Endothelial cell of umbilical vein (primary cell): ENCODE results near the gene HIKESHI. TPM values are rescaled to one million over a fixed set of nuclear protein-coding genes. Genes with fewer than 3 reads are reported as not detected.

Source experiments
- BruUV-seq: library from RNA; stranded (reverse); fragments of 400-500 nt; replicated peaks from 2 replicates; lab custom pipeline; 2021; lab: Mats Ljungman, UMichigan
- CTCF ChIA-PET: fragments of 300-600, 350-600 bp; sonication (Branson Sonifier 250); formaldehyde crosslinking; loops from one replicate; lab custom pipeline; 2021; ENCODE audit warnings: antibody characterized with exemption, inconsistent platforms; lab: Charles Lee
- POLR2A ChIA-PET: fragments of 300-600, 350-600 bp; sonication (Branson Sonifier 250); formaldehyde crosslinking; loops from one replicate; lab custom pipeline; 2021; ENCODE audit warnings: antibody characterized with exemption, inconsistent platforms; lab: Charles Lee
- DNase-seq: peaks from one replicate; pipeline ENCODE4 v3.0.0-alpha.2; 2011; ENCODE audit warnings: low read depth, low spot score
- FAIRE-seq: peaks from 2 replicates; lab custom pipeline; 2011; peaks lifted over from hg19 to GRCh38; lab: Jason Lieb, UNC
- H2AFZ ChIP-seq: 2 replicates; pipeline ENCODE4 v1.6.0; 2012; ENCODE audit warnings: low read depth, low read length, control low read depth, inconsistent platforms
- H3K27ac ChIP-seq: 2 replicates; pipeline ENCODE4 v1.5.1; 2011; ENCODE audit warnings: low read depth, mild to moderate bottlenecking, control low read depth, low read length, moderate library complexity; ENCODE audit not compliant: insufficient read depth
- H3K27me3 ChIP-seq, 2 experiments: 2 replicates each; pipeline versions ENCODE4 v1.6.0 to v1.6.1; 2011; ENCODE audit warnings: low read length in 2 of 2, mixed read lengths in 1 of 2; ENCODE audit not compliant: control insufficient read depth in 2 of 2, insufficient read depth in 2 of 2
- H3K36me3 ChIP-seq, 2 experiments: 2 replicates in 1 of 2; 3 replicates in 1 of 2; pipeline ENCODE4 v1.5.1; 2011; ENCODE audit warnings: low read length in 2 of 2, mild to moderate bottlenecking in 1 of 2, moderate library complexity in 1 of 2; ENCODE audit not compliant: control insufficient read depth in 2 of 2, insufficient read depth in 2 of 2; ENCODE audit errors: extremely low read depth in 1 of 2
- H3K4me1 ChIP-seq: 3 replicates; pipeline ENCODE4 v1.5.1; 2011; ENCODE audit warnings: mild to moderate bottlenecking, low read length; ENCODE audit not compliant: control insufficient read depth, insufficient read depth; ENCODE audit errors: extremely low read depth
- H3K4me2 ChIP-seq: 2 replicates; pipeline ENCODE4 v1.6.1; 2011; ENCODE audit warnings: low read length, control low read depth, mixed read lengths; ENCODE audit not compliant: insufficient read depth
- H3K4me3 ChIP-seq, 3 experiments: fragments of 200-600 bp in 1 of 3; sonication (generic), shearing (Covaris generic) in 1 of 3; replicated peaks in 1 of 3; 2 replicates each; pipeline ENCODE4 v1.5.1; 2011 to 2016; ENCODE audit warnings: control low read depth in 3 of 3, low read length in 3 of 3, mild to moderate bottlenecking in 2 of 3, inconsistent platforms in 1 of 3, low read depth in 1 of 3, moderate library complexity in 1 of 3; ENCODE audit not compliant: insufficient read depth in 1 of 3
- H3K79me2 ChIP-seq: 2 replicates; pipeline ENCODE4 v1.6.0; 2012; ENCODE audit warnings: low read length, inconsistent platforms; ENCODE audit not compliant: control insufficient read depth, insufficient read depth
- H3K9ac ChIP-seq: replicated peaks from 2 replicates; pipeline ENCODE3; 2011; ENCODE audit warnings: low read length, control low read depth; ENCODE audit not compliant: insufficient read depth; ENCODE audit errors: extremely low read depth
- H3K9me1 ChIP-seq: replicated peaks from 3 replicates; pipeline ENCODE4 v1.6.0; 2011; ENCODE audit warnings: mild to moderate bottlenecking, low read length; ENCODE audit not compliant: control insufficient read depth, insufficient read depth; ENCODE audit errors: extremely low read depth
- H3K9me3 ChIP-seq: replicated peaks from 2 replicates; pipeline ENCODE4 v1.5.1; 2012; ENCODE audit warnings: low read length, inconsistent platforms; ENCODE audit not compliant: control insufficient read depth, insufficient read depth
- H4K20me1 ChIP-seq: replicated peaks from 2 replicates; pipeline ENCODE3; 2011; ENCODE audit warnings: mild to moderate bottlenecking, low read length; ENCODE audit not compliant: control insufficient read depth, insufficient read depth; ENCODE audit errors: extremely low read depth
- CTCF ChIP-seq, 2 donors: IDR thresholded peaks; 1 replicate in 1 of 2; 2 replicates in 1 of 2; pipeline ENCODE4 v1.5.1; 2011; ENCODE audit warnings: low read length in 2 of 2, mild to moderate bottlenecking in 2 of 2, moderate library complexity in 2 of 2, control low read depth in 1 of 2, inconsistent platforms in 1 of 2, low read depth in 1 of 2; ENCODE audit not compliant: insufficient read depth in 1 of 2; ENCODE audit errors: extremely low read depth in 1 of 2
- EZH2 ChIP-seq: IDR thresholded peaks from 2 replicates; pipeline ENCODE4 v1.6.1; 2012; ENCODE audit warnings: borderline replicate concordance, low read depth, mild to moderate bottlenecking, moderate library complexity, low read length, inconsistent platforms; ENCODE audit not compliant: severe bottlenecking
- FOS ChIP-seq: IDR thresholded peaks from 2 replicates; pipeline ENCODE4 v1.6.1; 2011; ENCODE audit warnings: mild to moderate bottlenecking, low read length, moderate library complexity, borderline replicate concordance; ENCODE audit not compliant: insufficient read depth
- GATA2 ChIP-seq: IDR thresholded peaks from 2 replicates; pipeline ENCODE4 v1.7.0; 2011; ENCODE audit warnings: low read depth, mild to moderate bottlenecking, moderate library complexity, mixed read lengths, low read length; ENCODE audit not compliant: insufficient read length, insufficient read depth
- MYC ChIP-seq: IDR thresholded peaks from one replicate; pipeline ENCODE4 v1.6.1; 2011; ENCODE audit warnings: mild to moderate bottlenecking, low read depth, low read length
- POLR2A ChIP-seq: IDR thresholded peaks from 2 replicates; pipeline ENCODE4 v1.6.1; 2012; ENCODE audit warnings: low read depth, mild to moderate bottlenecking, control low read depth, low read length
- POLR2AphosphoS5 ChIP-seq: IDR thresholded peaks from 2 replicates; pipeline ENCODE4 v1.6.1; 2012; ENCODE audit warnings: low read depth, mild to moderate bottlenecking, control low read depth, low read length, moderate library complexity; ENCODE audit not compliant: insufficient read depth
- dilution Hi-C: fragments of 300-500 bp; cut with MboI; formaldehyde crosslinking; loops from one replicate; pipeline ENCODE4 v1.15.0; 2019; ENCODE audit warnings: low sequenced_read_pairs; ENCODE audit not compliant: extremely low pct_ligation_motif_present
- intact Hi-C: fragments of 100-400 bp; cut with micrococcal nuclease; formaldehyde crosslinking; loops from one replicate; pipeline ENCODE4 v1.10.0; 2022
- polyA plus RNA-seq, 4 experiments: library from polyadenylated mRNA; depleted of rRNA in 3 of 4; stranded (reverse) in 3 of 4; unstranded in 1 of 4; fragments of >200 nt; gene quantifications; 2 replicates each; pipeline versions ENCODE4 v1.2.1 to v1.2.3, GENCODE V29; 2011 to 2012; ENCODE audit warnings: missing spikeins in 1 of 4
- total RNA-seq: library from RNA; stranded (reverse); gene quantifications from 2 replicates; pipeline ENCODE4 v1.2.3, GENCODE V29; 2021
- TF ChIP-seq, protein P1 (sequence below): IDR thresholded peaks from 2 replicates; pipeline ENCODE4 v1.6.1; 2011; ENCODE audit not compliant: insufficient read depth, insufficient read length

The HIKESHI gene
- total and polyA plus RNA-seq, 2 donors (not counting 3 experiments of a cell fraction or from before 2014, with no cell fraction given): 40.2 to 66.9 TPM

- H3K4me3 ChIP-seq: no peak overlapping the region
- ChIA-PET POLR2A (no interaction called here), CTCF (no interaction called here)
- no peaks in the 10 kb centered on the region for H3K9me1 ChIP-seq
- H3K9me3 ChIP-seq: no peaks in the 10 kb centered on the region
- DNase-seq (no peak), FAIRE-seq (no peak)
- H3K9ac ChIP-seq: no peak overlapping the region
- TF ChIP-seq CTCF (IDR thresholded peaks at IDR 0.05; ENCODE audit: extremely low read depth in 1 of 2, insufficient read depth in 1 of 2, low read depth in 1 of 2, low read length in 2 of 2) (no peak), POLR2A (no peak), FOS (no peak), MYC (no peak), POLR2AphosphoS5 (no peak), EZH2 (no peak), GATA2 (no peak)
- TF ChIP-seq, protein P1, sequence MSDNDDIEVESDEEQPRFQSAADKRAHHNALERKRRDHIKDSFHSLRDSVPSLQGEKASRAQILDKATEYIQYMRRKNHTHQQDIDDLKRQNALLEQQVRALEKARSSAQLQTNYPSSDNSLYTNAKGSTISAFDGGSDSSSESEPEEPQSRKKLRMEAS: no peak
- H3K4me1 ChIP-seq: no peaks in the 10 kb centered on the region
- no peak overlapping the region for H3K4me2 ChIP-seq
- intact Hi-C loops: no loop called here
- no TSS peak for BruUV-seq
- H4K20me1 ChIP-seq: no peaks in the 10 kb centered on the region
- peaks cover 0 to 5% of the 10 kb centered on the region in 2 experiments for H3K36me3 ChIP-seq
- dilution Hi-C loops: no loop called here
- peaks cover 15% of the 10 kb centered on the region for H3K79me2 ChIP-seq
- no peak overlapping the region for H2AFZ ChIP-seq
- H3K27ac ChIP-seq: no peak overlapping the region
- H3K27me3 ChIP-seq: no peaks in the 10 kb centered on the region
Measured at GRCh38 chr11:86257446-86257845, 44.6 kb upstream of the HIKESHI start.
